K562 (cell line): Measurements from ENCODE around the gene SIRPD. TPM values are rescaled to one million over a fixed set of nuclear protein-coding genes. Genes with fewer than 3 reads are reported as not detected.

ENCODE experiments used
- CSDE1 ChIP-seq, 2 experiments: fragments of 450-650 bp; IDR thresholded peaks; 2 replicates each; pipeline ENCODE4 v1.6.1; 2016; ENCODE audit warnings: mild to moderate bottlenecking in 1 of 2
- MCM3 ChIP-seq: fragments of 450-650 bp; IDR thresholded peaks from 2 replicates; pipeline ENCODE4 v1.6.1; 2016
- MCM5 ChIP-seq: fragments of 450-650 bp; IDR thresholded peaks from 2 replicates; pipeline ENCODE4 v1.6.1; 2016; ENCODE audit warnings: low read depth
- MECOM ChIP-seq: fragments of 250-450 bp; sonication (Bioruptor Pico); IDR thresholded peaks from 2 replicates; pipeline ENCODE4 v1.8.0; 2022; ENCODE audit warnings: inconsistent platforms
- PHTF2 ChIP-seq: fragments of 250-450 bp; sonication (Bioruptor Pico); IDR thresholded peaks from 2 replicates; pipeline ENCODE4 v1.5.0; 2021; ENCODE audit warnings: mild to moderate bottlenecking
- POLR2A ChIP-seq: fragments of 450-650 bp; conservative IDR thresholded peaks from 2 replicates; pipeline ENCODE4 v1.6.1; 2016
- SMAD2 ChIP-seq: fragments of 150-350 bp; IDR thresholded peaks from 2 replicates; pipeline ENCODE4 v1.6.1; 2014; ENCODE audit warnings: low read depth, mild to moderate bottlenecking, low read length
- SOX6 ChIP-seq: fragments of 450-650 bp; IDR thresholded peaks from 2 replicates; pipeline ENCODE4 v1.6.1; 2014; ENCODE audit warnings: mild to moderate bottlenecking
- TEAD4 ChIP-seq, 2 experiments: sonication (generic) in 1 of 2; formaldehyde crosslinking in 1 of 2; IDR thresholded peaks; 2 replicates each; pipeline versions ENCODE4 v1.6.1 to v1.8.0; 2012 to 2022; ENCODE audit warnings: borderline replicate concordance in 1 of 2, inconsistent platforms in 1 of 2, low read length in 1 of 2, mild to moderate bottlenecking in 1 of 2, missing genetic modification reagents in 1 of 2
- ZFP36 ChIP-seq: fragments of 150-350 bp; IDR thresholded peaks from 2 replicates; pipeline ENCODE4 v1.6.1; 2018; ENCODE audit warnings: low read length, low read depth; ENCODE audit not compliant: partially characterized antibody
- polyA plus RNA-seq, 8 experiments: library from polyadenylated mRNA; depleted of rRNA in 4 of 8; stranded (reverse) in 5 of 8; unstranded in 3 of 8; fragments of >200 nt; fragmentation: Nextera tagmentation in 2 of 8; fragmentation: Illumina TruSeq in 1 of 8; extraction: Ambion mirVana in 2 of 8; extraction: Trizol in 1 of 8; gene quantifications; 2 replicates each; pipeline versions ENCODE4 v1.2.1 to v1.2.3, GENCODE V29; 2011 to 2014; ENCODE audit warnings: inconsistent platforms in 1 of 8, missing spikeins in 1 of 8
- total RNA-seq, 7 experiments: library from RNA; depleted of rRNA in 6 of 7; stranded (reverse); fragments of >200 nt in 6 of 7; fragmentation: Illumina TruSeq in 2 of 7; extraction: Trizol in 2 of 7; gene quantifications; 2 replicates each; pipeline versions ENCODE4 v1.2.1 to v1.2.3, GENCODE V29; 2011 to 2021; ENCODE audit warnings: low replicate concordance in 1 of 7
- TF ChIP-seq, protein P1 (sequence below): fragments of 250-450 bp; sonication (Bioruptor Pico); IDR thresholded peaks from 2 replicates; pipeline ENCODE4 v1.8.0; 2021; ENCODE audit warnings: borderline replicate concordance, mild to moderate bottlenecking, moderate library complexity; ENCODE audit not compliant: poor library complexity, severe bottlenecking
- TF ChIP-seq, protein P2 (sequence below): fragments of 250-450 bp; sonication (Bioruptor Pico); IDR thresholded peaks from 2 replicates; pipeline ENCODE4 v1.8.0; 2022; ENCODE audit warnings: moderate library complexity, mild to moderate bottlenecking, inconsistent platforms
- TF ChIP-seq, protein P3 (sequence below): fragments of 450-650 bp; IDR thresholded peaks from 2 replicates; pipeline ENCODE4 v1.6.1; 2017; ENCODE audit warnings: antibody characterized with exemption, mild to moderate bottlenecking
- TF ChIP-seq, protein P4 (sequence below): sonication (generic); formaldehyde crosslinking; IDR thresholded peaks from 2 replicates; pipeline ENCODE4 v1.8.1; 2022; ENCODE audit warnings: missing genetic modification reagents
- TF ChIP-seq, protein P5 (sequence below): fragments of 450-650 bp; formaldehyde crosslinking; IDR thresholded peaks from 2 replicates; pipeline ENCODE4 v1.4.0; 2020; ENCODE audit warnings: mild to moderate bottlenecking, mixed read lengths
- TF ChIP-seq, protein P6 (sequence below): sonication (generic); formaldehyde crosslinking; IDR thresholded peaks from 2 replicates; pipeline ENCODE4 v1.8.1; 2023; ENCODE audit warnings: mild to moderate bottlenecking, missing genetic modification reagents
- TF ChIP-seq, protein P7 (sequence below): fragments of 450-650 bp; IDR thresholded peaks from 2 replicates; pipeline ENCODE4 v1.6.1; 2016; ENCODE audit warnings: low read depth, mild to moderate bottlenecking, moderate library complexity

The SIRPD gene
- total and polyA plus RNA-seq, 9 of the 15 experiments (the other 6 are each of a cell fraction or from before 2014, with no cell fraction given) = not detected

DNA sequence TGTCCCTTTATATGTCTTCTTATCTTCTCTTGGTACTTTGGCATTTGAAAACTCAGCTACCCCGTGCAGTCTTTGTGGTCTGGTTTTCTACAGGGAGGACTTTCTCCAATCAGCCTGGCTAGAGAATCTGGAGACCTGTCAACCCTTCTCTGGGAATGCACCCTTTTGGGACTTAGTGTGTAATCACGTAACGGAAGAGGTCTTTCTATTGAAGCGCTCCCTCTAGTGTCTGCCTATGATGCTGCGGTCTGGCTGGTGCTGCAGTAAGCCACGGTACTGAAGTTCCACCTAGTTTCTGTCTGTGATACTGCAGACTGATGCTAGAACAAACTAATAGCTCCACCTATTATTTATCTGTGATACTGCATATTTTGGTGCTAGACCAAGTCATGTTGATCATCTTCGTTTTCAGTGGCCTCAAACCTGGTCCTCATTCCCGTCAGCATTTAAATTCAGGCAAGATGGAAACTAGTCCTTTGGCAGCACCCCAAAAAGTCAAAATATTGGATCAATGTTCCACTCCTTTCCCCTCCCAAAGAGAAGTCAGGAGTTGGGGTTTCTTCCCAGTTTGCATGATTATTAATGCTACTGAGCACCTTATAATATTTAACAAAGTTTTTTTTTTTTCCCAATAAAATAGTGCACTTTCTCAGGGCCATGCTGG, 53.8 kb downstream of the SIRPD start (continued):
- TF ChIP-seq CSDE1 (IDR thresholded peaks at IDR 0.05) (no peak), MECOM (CRISPR knock-in tag) (no peak), ZFP36 (no peak), PHTF2 (CRISPR knock-in tag) (no peak), MCM3 (no peak), TEAD4 (IDR thresholded peaks at IDR 0.05; ENCODE audit: low read length) (no peak), TEAD4 (CRISPR knock-in tag; IDR thresholded peaks at IDR 0.05; ENCODE audit: borderline replicate concordance) (no peak), MCM5 (no peak), SMAD2 (no peak), POLR2A (no peak), SOX6 (0 out of 2 replicates have a peak, but pooled peaks have one; percentile 31)
- TF ChIP-seq, protein P1, sequence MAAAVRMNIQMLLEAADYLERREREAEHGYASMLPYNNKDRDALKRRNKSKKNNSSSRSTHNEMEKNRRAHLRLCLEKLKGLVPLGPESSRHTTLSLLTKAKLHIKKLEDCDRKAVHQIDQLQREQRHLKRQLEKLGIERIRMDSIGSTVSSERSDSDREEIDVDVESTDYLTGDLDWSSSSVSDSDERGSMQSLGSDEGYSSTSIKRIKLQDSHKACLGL = no peak
- TF ChIP-seq, protein P2, sequence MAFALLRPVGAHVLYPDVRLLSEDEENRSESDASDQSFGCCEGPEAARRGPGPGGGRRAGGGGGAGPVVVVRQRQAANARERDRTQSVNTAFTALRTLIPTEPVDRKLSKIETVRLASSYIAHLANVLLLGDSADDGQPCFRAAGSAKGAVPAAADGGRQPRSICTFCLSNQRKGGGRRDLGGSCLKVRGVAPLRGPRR (CRISPR knock-in tag) = no peak
- TF ChIP-seq, protein P3, sequence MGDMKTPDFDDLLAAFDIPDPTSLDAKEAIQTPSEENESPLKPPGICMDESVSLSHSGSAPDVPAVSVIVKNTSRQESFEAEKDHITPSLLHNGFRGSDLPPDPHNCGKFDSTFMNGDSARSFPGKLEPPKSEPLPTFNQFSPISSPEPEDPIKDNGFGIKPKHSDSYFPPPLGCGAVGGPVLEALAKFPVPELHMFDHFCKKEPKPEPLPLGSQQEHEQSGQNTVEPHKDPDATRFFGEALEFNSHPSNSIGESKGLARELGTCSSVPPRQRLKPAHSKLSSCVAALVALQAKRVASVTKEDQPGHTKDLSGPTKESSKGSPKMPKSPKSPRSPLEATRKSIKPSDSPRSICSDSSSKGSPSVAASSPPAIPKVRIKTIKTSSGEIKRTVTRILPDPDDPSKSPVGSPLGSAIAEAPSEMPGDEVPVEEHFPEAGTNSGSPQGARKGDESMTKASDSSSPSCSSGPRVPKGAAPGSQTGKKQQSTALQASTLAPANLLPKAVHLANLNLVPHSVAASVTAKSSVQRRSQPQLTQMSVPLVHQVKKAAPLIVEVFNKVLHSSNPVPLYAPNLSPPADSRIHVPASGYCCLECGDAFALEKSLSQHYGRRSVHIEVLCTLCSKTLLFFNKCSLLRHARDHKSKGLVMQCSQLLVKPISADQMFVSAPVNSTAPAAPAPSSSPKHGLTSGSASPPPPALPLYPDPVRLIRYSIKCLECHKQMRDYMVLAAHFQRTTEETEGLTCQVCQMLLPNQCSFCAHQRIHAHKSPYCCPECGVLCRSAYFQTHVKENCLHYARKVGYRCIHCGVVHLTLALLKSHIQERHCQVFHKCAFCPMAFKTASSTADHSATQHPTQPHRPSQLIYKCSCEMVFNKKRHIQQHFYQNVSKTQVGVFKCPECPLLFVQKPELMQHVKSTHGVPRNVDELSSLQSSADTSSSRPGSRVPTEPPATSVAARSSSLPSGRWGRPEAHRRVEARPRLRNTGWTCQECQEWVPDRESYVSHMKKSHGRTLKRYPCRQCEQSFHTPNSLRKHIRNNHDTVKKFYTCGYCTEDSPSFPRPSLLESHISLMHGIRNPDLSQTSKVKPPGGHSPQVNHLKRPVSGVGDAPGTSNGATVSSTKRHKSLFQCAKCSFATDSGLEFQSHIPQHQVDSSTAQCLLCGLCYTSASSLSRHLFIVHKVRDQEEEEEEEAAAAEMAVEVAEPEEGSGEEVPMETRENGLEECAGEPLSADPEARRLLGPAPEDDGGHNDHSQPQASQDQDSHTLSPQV = 0 out of 2 replicates have a peak, but pooled peaks have one; percentile 34
- TF ChIP-seq, protein P4, sequence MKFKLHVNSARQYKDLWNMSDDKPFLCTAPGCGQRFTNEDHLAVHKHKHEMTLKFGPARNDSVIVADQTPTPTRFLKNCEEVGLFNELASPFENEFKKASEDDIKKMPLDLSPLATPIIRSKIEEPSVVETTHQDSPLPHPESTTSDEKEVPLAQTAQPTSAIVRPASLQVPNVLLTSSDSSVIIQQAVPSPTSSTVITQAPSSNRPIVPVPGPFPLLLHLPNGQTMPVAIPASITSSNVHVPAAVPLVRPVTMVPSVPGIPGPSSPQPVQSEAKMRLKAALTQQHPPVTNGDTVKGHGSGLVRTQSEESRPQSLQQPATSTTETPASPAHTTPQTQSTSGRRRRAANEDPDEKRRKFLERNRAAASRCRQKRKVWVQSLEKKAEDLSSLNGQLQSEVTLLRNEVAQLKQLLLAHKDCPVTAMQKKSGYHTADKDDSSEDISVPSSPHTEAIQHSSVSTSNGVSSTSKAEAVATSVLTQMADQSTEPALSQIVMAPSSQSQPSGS (CRISPR knock-in tag) = no peak
- TF ChIP-seq, protein P5, sequence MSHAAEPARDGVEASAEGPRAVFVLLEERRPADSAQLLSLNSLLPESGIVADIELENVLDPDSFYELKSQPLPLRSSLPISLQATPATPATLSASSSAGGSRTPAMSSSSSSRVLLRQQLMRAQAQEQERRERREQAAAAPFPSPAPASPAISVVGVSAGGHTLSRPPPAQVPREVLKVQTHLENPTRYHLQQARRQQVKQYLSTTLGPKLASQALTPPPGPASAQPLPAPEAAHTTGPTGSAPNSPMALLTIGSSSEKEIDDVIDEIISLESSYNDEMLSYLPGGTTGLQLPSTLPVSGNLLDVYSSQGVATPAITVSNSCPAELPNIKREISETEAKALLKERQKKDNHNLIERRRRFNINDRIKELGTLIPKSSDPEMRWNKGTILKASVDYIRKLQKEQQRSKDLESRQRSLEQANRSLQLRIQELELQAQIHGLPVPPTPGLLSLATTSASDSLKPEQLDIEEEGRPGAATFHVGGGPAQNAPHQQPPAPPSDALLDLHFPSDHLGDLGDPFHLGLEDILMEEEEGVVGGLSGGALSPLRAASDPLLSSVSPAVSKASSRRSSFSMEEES (CRISPR knock-in tag) = no peak
- TF ChIP-seq, protein P6, sequence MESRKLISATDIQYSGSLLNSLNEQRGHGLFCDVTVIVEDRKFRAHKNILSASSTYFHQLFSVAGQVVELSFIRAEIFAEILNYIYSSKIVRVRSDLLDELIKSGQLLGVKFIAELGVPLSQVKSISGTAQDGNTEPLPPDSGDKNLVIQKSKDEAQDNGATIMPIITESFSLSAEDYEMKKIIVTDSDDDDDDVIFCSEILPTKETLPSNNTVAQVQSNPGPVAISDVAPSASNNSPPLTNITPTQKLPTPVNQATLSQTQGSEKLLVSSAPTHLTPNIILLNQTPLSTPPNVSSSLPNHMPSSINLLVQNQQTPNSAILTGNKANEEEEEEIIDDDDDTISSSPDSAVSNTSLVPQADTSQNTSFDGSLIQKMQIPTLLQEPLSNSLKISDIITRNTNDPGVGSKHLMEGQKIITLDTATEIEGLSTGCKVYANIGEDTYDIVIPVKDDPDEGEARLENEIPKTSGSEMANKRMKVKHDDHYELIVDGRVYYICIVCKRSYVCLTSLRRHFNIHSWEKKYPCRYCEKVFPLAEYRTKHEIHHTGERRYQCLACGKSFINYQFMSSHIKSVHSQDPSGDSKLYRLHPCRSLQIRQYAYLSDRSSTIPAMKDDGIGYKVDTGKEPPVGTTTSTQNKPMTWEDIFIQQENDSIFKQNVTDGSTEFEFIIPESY (CRISPR knock-in tag) = peak; percentile 42; the same call in 1 of the 2 replicates
- TF ChIP-seq, protein P7, sequence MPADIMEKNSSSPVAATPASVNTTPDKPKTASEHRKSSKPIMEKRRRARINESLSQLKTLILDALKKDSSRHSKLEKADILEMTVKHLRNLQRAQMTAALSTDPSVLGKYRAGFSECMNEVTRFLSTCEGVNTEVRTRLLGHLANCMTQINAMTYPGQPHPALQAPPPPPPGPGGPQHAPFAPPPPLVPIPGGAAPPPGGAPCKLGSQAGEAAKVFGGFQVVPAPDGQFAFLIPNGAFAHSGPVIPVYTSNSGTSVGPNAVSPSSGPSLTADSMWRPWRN = no peak
